ENCODE measurements around the gene NRL.

GRCh38 chr14:24080888-24081738 lies 33.6 kb downstream of the NRL start:
- TF ChIP-seq CTCF (IDR thresholded peaks at IDR 0.05) (no peak), EZH2phosphoT487 (IDR thresholded peaks at IDR 0.05) (peak; percentile 25), EZH2 (IDR thresholded peaks at IDR 0.05) (peak; percentile 34)
